ENCODE data around the gene TSSK2.

The TSSK2 gene

DNA sequence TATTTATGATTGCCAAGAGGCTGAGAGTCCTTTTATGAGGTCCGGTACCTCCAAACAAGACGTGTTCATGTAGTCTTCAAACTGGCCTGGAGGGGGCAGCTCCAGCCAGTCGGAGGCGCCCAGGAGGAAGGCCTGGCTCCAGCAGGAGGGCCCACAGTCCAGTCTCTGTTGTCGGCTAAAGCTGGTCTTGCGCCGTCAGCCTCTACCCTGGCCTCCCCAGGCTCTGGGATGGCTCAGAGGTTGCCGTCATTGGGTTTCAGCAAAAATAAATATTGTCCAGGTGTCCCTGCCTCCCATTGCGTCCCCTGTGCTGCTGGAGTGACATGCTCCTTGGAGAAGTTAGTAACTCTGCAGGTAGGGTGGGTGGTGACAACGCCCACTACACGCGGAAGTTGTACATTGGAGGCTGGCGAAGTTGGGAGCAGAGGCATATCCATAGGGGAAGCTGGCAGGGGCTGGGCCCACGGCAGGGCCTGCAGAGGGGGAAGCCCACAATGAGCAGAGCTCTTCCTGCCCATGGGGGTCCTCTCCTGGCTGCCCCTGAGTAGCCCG lies 48.5 kb downstream of the TSSK2 start:
- in situ Hi-C loops (cut with MboI; ENCODE audit: low sequenced_read_pairs), result no loop called here

GRCh38 chr22:19180234-19180633 lies 49.1 kb downstream of the TSSK2 start:
- in situ Hi-C loops (cut with MboI; ENCODE audit: low sequenced_read_pairs), result no loop called here

DNA sequence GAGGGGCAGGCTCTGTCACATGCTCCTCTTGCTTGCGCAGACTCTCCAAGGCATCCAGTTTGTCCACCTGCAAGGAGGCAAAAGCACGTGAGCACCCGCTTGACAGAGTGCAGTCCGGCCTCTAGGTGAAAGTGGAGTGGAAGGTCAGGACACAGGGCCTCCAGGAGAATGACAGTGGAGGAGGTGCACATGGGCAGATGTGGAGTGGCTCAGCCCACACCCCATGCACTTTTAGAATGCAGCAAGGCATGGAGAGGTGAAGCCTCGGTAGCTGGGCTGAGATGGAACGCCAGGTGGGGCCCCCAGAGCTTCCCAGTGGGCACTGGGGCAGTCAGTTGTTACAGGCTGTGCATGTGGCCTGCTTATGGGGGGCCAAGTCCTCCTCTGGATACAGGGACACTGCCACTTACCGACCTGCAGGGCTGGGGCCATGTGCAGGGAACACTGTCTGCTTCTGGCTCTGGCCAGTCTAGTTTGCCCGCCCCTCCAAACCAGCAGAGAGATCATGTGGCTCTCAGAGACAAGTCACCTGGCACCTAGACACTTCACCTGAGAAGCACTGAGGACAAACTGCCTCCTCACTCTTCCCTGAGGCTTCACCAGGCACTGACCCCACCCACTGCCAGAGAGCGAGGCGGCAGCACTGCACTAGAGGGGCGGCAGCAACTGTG lies 49.8 kb downstream of the TSSK2 start:
- in situ Hi-C loops (cut with MboI; ENCODE audit: low sequenced_read_pairs), result no loop called here

- in situ Hi-C loops (cut with MboI; ENCODE audit: low sequenced_read_pairs), result no loop called here
Measured at GRCh38 chr22:19181786-19182471, 50.8 kb downstream of the TSSK2 start.

Data from hTERT RPE-1 (cell line).